ENCODE measurements around the gene KRTAP10-1.
"Not testable (repeated sequence)": the region's sequence is repeated elsewhere in the genome, so short reads cannot be mapped to it uniquely, and the experiment has no call there.

Gene KRTAP10-1

DNA sequence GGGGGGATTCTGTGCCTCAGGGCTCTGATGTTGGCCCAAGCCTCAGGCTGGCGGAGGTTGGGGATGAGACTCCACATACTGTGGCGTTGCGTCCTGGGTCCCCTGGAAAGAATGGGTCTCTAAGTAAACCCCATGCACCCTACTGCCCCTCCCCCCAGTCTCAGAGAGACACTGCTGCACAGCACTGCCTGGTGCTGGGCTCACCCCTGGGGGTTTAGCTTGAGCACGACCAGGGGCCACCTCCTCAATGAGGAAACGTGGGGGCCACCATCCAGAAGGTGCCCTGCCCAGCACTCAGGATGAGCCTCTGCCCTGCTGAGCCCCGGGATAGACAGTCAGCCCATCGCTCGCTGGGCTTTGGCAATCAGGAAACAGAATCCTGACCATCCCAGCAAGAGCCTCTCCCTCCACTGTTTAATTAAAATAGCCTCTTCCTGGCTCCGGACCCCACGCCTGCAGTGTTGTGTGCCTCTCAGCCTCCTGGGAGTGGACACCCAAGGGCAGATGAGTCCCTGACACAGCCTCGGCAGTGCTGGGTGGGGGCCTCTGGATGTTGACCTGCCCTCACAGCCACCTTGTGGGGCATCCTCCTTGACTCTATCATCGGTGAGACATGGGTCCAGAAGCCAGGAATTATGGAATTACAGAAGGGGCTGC lies 30.0 kb upstream of the KRTAP10-1 start:
- FAIRE-seq = no peak

DNA sequence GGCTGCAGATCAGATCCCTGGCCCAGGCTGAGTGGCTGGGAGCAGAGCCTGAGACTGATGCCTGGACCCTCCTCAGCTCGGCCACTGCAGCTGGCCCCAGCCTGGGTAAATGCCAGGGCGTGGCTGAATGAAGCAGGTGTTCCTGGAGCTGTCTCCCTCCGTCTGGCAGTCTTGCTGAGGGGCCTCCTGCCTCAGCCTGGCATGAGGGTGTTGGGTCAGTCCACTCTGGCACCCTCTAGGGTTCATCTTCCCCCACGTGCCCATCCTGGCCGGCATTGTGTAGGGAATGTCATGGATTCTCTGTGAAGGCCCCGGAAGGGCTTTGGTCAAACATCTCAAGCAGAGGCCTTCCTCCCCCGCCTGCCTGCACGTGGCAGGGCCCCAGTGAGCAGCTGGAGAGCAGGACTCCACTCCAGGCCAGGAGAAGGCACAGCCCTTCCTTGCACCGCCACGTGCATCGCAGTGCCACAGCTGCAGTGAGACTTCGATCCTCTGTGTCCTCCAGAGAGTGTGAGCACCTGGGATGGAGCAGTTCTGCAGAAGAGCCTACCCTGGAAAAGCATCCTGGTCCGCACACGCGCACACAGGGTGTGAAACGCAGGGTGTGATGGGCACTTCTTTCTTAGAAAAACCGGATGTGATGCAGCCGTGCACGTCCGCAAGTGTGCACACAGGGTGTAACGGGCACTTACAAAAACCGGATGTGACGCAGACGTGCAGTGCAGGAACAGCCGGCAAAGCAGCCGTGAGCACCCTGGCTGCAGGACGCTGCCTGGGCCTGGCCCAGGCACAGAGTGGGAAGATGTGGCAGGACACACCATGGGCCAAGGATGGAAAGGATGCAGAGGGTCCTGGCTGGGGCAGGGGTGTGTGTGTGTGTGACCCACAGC lies 28.9 kb upstream of the KRTAP10-1 start:
- no peak for FAIRE-seq

DNA sequence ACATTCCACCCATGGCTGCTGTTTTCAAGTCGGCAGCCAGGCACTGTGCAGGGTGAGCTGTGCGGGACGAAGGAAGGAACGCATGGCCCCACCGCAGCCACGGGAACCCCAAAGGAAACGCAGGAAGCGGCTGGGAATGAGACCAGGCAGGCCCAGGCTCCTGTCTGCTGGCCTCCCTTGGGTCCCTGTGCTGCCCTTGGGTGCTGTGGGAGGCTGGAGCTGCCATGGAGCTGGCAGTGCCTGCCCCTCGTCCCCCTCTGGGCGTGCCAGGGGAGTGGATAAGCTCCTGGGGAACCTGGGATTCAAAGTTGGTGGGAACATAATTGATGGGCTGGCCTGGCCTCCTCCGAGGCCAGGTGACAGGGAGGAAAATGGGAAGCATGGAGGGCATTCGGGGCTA lies 28.3 kb upstream of the KRTAP10-1 start:
- FAIRE-seq = no peak

DNA sequence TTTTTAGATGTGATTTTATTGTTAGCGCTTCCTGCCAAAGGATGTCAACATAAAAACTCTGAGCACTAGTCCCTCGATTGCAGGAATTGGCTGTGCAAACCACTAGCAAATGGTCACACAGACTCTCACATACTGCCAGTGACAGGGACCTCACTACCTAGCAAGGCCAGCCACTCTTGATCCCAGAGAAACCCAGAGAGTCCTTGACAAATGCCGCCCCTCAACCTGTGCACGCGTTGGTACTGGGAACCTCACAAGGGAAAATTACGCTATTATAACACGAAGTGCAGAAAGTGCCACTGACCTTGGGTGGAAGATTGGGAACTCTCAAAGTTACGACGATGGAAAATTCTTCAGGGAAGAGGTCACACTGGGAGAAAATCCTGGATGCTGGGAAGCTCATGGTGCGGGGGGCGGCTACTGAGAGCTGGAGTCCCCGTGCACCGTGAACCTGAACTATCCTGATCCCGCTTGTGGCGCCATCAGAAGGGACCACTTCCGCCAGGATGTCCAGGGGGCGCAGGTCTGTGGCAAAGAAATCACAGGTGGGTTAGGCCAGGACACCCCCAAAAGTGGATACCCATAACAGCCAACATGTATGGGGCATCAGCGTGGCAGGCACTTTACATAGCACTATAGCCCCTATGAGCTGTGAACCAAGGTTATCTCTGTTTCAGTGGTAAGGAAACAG lies 27.6 kb upstream of the KRTAP10-1 start:
- no peak for FAIRE-seq

DNA sequence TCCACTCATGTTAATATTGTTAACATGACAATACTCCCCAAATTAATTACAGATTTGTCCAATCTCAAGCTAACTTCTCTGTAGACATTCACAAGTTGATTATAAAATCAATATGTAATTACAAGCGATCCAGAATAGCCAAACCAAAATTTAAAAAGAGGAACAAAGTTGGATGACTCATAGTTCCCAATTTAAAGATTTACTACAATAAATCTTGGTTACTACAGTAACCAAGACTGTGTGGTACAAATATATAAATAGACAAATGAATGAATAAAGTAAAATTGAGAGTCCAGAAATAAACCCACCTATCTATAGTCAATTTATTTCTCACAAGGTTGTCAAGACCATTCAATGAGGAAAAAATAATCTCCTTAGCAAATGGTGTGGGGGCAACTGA lies 26.4 kb upstream of the KRTAP10-1 start:
- peak; percentile 18 for FAIRE-seq

DNA sequence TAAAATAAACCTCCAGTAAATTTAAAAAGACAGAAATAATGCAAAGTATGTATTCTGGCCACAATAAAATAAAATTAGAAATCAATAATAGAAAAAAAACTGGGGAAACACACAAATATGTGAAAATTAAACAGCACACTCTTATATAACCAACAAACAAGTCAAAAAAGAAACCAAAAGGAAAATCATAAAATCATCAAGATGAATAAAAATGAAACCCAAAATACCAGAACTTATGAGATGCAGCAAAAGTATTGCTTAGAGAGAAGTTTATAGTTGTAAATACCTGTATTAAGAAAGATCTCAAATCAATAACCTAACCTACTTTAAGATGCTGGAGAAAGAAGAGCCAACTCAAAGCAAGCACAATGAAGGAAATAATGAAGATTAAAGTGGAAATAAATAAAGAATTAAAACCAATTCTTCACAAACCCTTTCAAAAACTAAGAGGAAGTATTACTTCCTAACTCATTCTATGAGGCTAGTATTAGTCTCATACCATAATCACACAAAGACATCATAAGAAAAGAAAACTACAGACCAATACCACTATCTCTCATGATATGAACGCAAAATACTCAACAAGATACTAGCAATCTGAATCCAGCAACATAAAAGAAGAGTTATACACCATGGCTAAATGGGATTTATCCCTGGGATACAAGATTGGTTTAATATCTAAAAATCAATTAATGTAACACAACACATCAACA lies 25.0 kb upstream of the KRTAP10-1 start:
- FAIRE-seq = peak; percentile 61

DNA sequence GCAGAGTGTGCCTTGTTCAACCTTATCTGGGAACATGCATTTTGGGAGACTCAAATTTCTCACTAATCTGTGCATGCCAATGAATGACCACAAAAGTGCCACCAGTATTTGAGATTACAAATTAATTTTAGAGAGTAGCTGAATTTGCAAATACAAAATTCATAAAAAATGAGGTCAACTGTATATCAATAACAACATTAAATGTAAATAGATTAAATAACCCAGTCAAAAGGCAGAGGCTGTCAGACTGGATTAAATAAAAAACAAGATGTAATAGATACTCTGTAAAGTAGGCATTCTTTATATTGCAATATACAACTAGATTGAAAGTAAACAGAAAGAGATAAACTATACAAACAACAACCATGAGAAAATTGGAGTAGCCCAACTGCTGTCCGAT lies 24.1 kb upstream of the KRTAP10-1 start:
- no peak for FAIRE-seq

DNA sequence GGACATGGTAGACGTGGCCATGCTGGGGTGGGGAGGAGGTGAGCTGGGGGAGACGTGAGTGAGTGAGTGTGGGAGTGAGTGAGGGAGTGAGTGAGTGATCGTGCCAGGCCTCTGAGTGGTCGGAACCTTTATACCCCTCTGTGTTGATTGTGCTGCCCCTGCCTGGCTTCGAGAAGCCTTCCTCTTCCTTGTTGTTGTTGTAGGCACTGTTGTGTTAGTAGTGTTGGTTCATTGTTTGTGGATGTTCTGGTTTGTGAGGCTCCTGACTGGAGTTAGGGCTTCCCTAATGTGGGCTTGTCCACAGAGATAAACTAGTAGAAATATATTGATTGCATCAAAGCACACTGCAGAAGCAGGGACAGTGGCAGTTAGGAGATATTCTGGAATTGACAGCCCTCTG lies 18.7 kb upstream of the KRTAP10-1 start, which contains the start of gene KRTAP10-3:
KRTAP10-3 (minus strand) TSS at position 101 of the 400 bp plus-strand sequence; CDS start at position 21, 80 bp downstream.
- FAIRE-seq = no peak

DNA sequence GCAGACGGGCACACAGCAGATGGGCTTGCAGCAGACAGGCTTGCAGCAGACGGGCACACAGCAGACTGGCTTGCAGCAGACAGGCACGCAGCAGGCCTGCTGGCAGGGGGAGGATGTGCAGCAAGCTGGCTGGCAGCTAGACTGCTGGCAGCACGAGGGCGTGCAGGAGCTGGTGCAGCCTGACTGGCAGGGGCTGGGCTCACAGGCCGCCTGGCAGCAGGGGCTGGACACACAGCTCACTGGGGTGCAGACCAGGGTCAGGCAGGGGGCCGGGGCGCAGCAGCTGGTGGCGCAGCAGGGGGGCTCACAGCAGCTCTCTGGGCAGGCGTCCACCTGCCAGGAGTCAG lies 18.3 kb upstream of the KRTAP10-1 start:
- FAIRE-seq = not testable (repeated sequence)

DNA sequence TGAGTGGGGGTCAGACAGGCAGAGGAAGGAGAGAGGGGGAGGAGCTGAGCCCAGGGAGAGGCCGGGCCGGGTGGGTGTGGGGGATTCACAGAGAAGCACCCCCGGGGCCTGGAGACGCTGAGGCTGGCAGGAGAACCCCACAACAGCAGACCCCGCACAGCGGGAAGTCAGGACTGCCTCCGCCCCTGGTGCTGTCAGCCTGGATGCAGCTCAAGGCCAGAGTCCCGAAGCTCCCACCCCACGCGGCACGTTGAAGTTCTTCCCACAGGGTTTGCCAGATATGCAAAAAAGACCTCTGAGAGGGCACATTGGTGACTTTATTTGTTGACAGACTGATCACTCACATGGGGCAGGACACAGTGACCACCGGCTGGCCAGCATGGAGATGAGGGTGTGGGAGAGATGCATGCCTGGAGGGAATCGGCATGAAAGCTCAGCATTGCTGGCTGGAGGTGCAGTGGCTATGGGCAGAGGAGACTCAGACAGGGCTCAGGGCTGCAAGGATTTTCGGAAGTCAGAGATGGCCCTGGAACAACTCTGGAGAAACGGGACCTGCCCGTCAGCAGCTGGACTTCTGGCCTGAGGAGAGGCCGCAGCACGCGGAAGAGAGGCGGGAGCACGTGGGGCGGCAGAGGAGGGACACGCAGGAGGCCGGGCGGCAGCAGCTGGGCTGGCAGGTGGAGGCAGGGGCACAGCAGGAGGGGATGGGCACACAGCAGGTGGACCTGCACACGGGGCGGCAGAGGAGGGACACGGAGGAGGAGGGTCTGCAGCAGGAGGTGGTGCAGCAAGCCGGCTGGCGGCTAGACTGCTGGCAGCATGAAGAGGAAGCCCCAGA lies 17.7 kb upstream of the KRTAP10-1 start:
- FAIRE-seq = no peak

DNA sequence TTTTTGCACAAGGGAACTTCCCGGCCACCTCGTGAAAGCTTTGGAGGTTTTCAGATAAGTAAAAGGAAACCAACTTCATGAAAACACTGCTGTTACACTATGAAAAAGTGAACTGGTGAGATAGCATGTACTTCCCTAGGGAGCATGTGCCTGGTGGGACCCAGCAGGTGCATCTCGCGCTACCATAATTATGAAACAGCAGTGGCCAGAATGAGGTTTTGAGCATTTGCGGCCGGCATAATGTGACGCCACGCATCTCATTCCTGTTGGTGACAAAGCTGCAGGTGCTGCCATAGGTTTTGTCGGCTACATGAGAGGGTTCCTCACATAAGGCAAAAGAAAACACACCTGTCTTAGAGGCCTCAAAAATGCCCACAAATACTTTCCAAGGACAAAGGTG lies 16.9 kb upstream of the KRTAP10-1 start:
- FAIRE-seq = no peak

DNA sequence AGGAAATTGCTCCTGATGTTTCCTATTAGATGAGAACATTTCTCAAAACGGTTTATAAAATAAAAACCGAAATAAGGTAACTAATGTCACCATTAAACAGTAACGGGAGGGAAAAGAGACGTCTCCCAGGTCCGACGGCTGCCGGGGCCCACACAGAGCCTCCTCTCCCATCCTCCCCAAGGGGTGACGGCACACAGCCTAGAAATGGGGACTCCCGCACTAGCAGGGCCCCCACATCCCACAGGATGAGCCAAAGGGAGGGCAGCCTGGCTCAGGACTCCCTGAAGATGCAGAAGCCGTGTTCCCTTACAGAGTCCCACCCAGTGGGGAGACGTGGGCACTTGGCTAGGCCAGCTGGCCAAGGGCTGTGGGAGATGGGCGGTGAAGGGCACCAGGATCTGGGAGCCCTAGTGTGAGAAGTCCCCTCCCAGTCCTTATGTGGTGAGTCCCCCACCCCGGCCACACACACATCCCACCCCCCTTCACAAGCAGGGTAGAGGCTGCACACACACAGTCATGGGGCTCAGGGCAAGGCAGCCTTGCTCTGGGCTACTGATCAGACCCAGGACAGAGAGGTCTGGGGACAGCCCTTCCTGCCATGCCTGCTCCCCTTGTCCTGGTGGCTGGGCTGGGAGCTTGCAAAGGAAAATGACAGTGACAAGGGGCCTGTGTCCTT lies 15.3 kb upstream of the KRTAP10-1 start:
- no peak for FAIRE-seq

DNA sequence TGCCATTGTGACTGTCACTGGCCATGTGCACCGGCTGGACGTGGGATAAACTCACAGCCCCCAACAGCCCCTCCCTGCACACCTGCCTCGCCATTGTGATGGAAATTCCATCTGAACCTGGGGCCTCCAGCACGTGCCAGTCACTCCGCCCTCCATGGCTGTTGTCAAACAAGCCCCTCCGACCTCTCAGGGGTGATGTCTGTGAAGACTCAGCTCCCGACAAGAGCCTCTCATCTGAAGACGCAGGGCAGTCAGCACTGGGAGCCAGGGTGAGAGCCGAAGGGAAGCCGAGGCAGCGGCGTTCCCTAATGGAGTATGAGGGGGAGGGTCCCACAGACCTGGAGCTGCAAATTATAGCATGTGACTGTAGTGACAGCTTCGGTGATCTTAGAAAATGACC lies 12.7 kb upstream of the KRTAP10-1 start:
- FAIRE-seq = no peak

DNA sequence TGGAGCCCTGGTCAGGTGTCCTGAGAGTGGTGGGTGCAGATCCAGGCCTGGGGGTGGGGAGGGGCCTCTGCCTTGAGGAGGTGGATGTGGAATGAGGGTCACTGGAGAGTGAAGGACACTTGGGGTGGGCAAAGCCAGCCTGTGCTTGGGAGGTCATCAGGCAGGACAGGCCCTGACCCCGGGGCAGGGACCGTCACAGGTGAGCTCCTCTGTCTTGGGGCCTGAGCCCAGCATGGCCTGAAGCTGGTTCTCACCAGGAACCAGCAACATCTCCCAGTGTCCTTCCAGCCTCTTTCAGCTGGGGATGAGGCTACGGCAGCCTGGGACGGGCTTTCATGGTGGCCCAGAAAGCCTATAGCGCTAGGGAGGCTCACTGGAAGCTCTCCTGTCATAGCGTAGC lies 12.1 kb upstream of the KRTAP10-1 start:
- FAIRE-seq = no peak

DNA sequence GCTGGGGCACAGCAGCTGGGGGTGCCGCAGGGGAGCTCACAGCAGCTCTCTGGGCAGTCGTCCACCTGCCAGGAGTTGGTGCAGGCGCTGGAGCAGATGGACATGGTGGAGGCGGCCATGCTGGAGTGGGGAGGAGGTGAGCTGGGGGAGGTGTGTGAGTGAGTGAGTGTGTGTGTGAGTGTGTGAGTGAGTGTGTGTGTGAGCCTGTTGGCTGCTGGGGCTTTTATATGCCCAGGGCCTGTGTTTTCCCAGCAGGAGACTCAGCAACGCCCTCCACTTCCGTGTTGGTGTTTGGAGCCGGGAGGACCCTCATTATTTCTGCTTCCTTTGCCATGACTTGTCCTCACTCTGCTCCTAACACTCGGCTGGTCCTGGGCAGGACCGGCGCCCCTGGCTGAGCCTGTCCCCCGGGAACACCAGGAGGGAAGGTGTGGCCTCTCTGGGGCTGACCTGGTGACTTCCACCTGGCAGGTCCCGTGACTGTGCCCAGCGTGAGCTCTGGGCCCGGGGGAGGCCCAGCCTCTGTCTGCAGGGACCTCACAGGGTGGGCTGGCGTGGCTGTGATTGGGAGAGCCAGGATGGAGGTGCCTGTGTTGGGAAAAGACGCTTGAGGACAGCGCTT lies 11.5 kb upstream of the KRTAP10-1 start, which contains the start of gene KRTAP10-2:
KRTAP10-2 (minus strand) TSS at position 166 of the 622 bp plus-strand sequence; CDS start at position 119, 47 bp downstream.
- no peak for FAIRE-seq

DNA sequence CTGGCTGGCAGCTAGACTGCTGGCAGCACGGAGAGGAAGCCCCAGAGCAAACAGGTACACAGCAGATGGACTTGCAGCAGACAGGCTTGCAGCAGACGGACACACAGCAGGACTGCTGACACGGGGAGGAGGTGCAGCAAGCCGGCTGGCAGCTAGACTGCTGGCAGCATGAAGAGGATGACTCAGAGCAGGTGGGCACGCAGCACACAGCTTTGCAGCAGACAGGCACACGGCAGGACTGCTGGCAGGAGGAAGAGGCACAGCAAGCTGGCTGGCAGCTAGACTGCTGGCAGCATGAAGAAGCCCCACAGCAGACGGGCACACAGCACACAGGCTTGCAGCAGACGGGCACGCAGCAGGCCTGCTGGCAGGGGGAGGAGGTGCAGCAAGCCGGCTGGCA lies 10.8 kb upstream of the KRTAP10-1 start:
- no peak for FAIRE-seq

DNA sequence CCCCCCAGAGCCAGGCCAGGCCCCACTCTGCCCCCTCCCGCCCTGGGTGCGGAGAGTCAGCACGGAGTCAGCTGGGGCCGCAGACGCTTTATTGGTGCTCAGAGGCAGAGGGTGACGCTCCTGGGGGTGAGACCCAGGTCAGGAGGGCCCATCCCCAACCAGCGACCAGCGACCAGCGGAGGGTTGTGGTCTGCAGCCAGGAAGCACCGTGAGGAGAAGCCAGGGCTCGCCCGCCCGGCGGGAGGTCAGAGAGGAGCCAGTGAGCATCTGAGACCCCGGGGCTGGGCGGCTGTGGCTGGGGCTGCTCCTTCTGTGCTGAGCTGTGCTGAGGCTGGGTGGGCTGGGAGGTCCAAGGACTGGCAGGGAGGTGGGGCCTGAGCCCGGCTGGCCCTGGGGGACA lies 10.3 kb upstream of the KRTAP10-1 start:
- FAIRE-seq = not testable (repeated sequence)

DNA sequence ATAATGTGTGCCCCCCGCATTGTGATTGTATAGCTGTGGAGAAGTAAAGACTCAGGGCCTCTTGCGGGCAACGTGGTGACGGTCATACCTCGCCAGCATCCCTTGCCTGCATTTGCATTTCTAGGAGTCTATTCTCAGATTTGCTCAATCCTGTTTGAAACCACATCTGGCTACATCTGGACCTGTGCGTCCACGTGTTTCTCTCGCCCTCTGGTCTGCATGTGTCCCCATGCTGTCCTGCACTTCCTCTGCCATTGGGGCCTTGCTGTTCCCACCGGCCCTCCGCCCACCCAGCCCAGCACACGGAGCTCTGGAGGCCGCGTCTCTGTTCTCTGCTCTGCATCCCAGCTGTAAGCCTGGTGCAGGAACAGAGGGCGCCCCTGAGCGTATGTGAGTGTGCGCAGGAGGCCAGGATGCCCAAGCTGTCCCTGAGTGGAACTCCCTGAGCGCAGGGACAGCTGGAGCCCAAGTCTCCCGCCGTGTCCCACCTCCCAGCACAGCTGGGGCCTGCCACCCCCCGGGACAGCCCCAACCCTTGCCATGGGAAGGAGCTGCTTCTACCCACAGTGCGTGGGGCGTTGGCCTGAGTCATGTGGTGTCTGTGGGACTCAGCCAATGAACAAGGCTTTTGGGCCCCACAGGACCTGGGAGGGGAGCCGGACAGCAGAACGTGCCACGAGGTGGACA lies 9.7 kb upstream of the KRTAP10-1 start:
- no peak for FAIRE-seq

DNA sequence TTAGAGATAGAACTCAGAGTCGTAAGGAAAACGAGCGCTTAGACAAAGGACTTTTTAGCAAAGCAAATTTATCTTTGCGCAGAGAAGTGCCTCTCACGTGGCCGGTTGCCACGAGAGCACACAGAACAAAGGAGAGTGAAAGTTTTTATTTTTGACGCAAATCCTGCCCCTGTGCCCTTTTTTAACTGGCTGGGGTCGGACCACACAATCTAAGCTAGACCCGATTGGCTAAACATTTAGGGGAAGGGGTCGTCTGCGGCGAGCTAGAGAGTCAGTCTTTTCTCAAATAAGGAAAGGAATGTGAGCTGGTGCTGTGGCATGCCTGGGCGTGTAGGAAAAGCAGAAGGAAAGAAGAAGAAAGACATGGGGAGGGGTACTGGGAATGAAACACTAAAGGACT lies 8.9 kb upstream of the KRTAP10-1 start:
- no peak for FAIRE-seq

DNA sequence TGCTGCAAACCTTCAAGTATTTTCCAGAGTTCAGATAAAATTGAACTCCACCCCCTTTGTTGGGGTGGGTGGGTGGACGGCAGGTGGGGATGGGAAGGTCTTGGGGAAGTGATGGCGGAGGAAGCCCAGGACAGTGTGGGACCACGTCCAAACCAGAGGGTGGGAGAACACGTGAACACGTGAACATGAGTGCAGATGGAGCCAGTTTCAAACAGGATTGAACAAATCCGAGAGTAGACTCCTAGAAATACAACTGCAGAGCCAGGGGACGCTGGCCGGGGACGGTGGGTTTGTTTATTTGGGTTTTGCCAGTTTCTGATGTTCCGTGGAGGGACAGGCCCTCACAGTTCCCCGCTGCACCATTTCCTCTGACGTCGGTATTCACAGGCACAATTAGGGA lies 8.4 kb upstream of the KRTAP10-1 start:
- no peak for FAIRE-seq
